ENCODE results near the gene SSTR5.

Gene SSTR5

DNA sequence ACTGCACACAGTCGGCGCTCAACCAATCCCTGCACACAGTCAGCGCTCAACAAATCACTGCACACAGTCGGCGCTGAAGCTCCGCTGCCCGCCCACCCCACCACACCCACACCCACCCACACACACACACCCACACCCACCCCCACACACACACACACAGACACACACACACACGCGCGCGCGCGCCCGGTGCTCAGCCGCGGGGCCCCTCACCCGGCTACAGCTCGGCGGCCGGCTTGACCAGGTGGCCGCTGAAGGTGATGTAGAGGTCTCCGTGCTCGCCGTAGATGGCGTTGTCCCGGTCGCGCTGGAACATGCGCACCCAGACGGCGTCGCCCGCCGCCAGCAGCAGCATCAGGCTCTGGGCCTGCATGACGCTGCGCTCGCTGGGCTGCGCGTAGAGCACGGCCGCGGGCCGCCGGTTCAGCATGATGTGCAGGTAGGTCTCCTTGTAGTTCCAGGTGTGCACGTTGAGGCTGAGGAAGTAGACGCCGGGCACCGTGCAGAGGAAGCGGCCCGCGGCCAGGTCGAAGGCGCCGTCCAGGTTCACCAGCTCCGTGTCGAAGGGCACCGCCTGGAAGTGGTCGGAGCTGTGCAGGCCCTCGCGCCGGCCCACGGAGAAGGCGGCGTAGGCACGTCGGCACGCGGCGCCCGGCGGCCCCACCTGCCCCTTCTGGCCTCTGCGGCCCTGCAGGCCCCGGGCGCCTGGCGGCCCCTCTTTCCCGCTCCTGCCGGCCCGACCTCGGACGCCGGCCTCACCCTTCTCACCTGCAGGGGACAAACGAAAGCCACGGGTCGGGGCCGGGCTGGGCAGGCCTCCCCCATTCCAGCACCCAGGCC, 21.0 kb downstream of the SSTR5 start:
- no peak for DNase-seq

DNA sequence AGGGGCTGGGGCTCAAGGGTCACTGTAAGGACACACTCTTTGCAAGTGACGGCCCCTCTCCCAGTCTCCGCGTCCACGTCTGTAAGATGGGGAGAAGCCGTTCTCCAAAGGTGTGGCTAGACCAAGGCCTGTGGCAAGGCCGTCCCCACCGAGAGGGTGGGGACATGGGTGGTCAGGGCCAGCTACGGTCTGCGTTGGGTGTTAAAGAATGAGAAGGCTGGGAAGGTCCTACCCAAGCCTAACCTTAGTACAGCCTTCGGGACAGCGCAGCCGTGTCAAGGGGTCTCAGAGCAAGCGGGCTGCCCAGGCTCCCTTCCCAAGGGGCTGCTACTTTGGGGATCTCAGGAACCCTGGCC, 21.6 kb downstream of the SSTR5 start:
- DNase-seq: no peak

DNA sequence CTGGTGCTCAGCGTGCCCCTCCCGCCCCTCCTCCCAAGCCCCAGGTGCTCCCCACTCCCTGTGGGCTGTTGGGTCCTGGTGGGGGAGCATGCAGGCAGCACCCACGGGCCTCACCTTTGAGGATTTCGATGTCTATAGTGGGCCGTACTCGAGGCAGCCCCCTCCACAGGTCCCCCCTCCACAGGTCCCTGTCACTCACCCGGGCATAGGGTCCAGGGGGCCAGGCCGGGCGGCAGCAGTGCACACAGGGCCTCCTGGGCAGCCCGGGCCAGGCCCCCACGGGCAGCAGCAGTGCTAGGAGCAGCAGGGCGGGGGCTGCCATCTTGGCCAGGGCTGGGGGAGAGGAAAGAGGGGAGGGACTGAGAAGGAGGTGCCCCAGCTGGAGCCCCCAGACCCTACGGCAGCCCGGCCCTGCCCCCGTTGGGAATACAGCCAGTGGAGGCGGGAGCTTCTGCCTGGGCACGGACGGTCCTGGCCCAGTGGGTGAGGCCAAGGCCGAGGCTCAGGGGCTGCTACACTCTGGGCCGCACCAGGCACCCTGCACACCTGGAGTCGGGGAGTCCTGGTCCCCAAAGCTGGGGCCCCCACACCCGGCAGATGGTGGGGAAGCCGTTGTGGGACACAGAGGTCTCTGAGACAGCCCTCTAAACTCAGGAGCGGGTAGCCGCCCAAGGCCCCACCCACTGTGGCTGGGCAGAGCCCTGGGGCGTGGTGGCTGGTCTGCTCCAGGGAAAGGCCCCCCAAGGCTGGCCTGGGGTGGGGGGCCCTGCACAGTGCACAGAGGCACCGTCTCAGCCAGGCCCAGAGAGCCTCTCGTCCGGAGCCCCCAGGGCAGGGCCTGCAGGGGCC, 22.3 kb downstream of the SSTR5 start:
- no peak for DNase-seq

DNA sequence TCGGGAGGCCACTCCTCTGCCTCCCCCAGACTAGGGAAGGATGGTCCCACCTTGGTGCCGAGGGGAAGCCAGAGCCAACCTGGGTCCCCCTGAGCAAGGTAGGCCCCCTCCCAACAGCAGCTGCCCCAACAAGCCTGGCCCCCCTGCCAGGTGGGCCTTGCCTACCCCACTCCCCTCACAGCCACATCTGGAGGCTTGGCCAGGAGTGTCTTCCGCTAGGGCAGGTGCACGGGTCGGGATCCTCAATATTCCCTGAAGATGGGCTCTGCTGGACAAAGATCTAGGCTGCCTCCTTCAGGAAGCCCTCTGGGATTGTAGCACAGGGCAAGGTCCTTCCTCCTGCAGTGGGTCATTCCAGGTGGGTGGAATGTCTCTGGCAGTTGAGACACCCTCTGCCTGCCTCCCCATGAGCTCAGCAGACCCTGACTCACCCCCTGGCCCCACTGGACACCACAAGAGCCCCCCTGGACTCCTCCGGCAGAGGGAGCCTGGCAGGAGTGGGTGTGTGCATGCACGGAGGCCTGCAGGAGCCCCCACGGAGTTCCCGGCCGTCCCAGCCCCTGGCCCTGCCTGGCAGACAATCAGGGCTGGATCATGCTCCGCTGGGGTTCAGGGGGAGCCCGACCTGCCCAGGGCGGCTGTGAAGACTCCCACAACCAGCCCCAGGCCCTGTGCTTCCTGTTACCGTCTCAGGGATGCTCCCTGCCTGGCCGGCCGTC, 23.1 kb downstream of the SSTR5 start:
- no peak for DNase-seq

DNA sequence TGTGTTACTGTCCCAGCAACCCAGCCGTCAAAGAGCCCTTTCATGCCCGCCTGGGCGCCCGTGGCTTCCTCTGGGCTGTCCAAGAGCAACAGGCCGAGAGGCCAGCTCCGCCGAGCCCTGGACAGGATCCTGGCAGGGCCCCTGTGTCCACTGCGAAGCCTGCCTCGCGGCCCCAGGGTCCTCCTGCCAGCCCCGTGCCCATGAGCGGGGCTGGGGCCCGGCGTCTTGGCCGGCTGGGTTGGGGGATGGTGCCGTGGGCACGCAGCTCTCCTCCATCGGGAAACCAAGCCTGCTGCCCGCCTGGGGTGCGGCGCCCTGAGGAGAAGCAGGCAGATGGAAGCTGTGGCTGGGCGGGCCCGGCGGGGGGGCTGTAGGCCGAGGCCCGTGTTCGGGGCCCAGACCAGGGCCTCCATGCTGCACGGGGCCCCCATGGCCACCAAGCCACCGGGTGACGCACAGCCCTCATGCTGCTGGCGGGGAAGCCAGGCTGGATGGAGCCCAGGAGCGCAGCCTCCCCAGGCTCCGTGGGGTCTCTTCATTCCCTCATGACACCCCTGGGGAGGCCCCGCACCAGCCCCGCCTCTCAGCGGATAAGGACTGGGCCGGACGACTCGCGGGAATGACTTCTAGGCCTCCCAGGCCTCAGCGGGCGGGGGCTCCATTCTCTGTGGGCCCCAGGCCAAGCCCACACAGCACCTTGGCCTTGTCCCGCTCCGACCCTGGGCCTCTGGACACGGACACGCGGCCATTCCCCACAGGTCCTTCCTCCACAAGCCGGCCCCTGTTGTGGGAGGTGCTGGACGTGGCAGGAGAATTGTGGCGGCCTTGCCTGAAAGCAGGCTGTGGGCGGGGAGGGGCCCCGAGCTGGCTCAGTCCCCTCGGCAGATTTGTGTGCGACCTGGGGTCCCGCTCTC, 23.9 kb downstream of the SSTR5 start, which contains the start of gene C1QTNF8:
Gene C1QTNF8 (minus strand): TSS at position 76 of the 914 bp plus-strand sequence. CDS start 1,322 bp downstream, outside the sequence.
- DNase-seq: no peak

DNA sequence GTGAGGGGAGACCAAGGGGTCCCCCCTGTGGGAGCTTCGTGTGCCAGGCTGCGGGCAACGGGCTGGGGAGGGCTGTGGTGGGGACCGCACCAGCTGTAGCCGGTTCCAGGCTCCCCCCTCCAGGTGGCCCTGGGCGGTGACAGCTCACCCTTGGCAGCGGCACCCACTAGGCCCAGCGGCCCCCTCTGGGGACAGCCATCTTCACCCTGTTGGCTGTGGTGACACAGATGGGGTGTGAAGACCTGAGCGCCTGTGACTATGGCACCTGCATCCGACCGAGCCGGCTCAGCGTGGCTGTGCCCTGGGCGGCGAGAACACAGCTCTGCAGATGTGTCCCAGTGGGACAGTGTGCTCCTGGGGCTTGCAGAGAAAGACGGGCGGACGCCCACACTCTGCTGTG, 24.6 kb downstream of the SSTR5 start:
- no peak for DNase-seq

DNA sequence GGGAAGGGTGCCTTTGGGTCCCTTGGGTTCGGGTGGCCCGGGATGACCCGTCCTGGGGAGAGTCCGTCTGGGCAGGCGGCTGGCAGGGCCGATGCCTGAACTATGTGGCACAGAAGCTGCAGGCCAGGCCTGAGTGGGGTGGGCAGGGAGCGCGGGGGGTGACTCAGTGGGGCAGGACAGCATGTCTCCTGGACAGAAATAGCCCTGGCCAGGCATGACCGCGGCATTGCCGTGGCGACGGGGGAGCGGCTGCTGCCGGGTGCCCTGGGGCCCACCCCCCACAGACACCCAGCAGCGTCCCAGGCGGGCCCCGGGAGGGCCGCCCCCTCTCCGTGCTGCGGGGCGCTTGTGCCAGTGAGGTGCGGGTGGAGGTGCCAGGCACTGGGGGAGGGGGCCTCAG, 25.3 kb downstream of the SSTR5 start:
- DNase-seq: no peak

DNA sequence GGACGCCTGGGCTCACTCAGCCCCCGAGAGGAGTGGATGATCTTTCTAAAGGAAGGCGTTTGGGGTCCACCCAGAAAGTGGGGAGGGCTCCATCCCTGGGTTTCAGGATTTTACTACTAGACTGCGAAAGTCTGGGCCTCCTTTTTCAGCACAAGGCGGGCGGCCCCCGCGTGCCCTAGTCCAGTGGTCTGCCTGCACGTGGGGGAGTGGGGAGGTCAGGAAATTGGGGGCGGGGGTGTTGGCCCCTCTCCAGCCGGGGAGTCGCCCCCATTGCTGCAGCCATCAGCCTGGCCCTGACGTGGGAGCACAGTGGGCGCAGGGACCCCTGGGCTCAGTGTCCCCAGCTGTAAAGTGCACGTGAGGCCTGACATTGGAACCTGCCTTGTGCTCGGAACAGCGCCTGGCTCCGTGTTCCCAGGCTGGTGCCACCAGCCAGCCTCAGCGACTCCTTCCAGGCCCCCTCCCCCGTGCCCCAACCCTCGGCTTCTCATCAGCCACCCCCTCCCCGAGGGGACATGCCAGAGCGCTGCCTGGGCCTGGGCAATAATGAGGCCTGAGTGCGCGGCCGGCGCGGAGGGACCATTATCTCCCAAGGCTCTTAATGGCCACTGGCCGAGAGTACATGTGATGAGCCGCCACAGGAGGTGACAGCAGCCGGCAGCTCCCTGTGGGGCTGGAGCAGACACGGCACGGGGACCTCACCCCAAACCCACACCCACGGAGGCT, 25.9 kb downstream of the SSTR5 start:
- no peak for DNase-seq

DNA sequence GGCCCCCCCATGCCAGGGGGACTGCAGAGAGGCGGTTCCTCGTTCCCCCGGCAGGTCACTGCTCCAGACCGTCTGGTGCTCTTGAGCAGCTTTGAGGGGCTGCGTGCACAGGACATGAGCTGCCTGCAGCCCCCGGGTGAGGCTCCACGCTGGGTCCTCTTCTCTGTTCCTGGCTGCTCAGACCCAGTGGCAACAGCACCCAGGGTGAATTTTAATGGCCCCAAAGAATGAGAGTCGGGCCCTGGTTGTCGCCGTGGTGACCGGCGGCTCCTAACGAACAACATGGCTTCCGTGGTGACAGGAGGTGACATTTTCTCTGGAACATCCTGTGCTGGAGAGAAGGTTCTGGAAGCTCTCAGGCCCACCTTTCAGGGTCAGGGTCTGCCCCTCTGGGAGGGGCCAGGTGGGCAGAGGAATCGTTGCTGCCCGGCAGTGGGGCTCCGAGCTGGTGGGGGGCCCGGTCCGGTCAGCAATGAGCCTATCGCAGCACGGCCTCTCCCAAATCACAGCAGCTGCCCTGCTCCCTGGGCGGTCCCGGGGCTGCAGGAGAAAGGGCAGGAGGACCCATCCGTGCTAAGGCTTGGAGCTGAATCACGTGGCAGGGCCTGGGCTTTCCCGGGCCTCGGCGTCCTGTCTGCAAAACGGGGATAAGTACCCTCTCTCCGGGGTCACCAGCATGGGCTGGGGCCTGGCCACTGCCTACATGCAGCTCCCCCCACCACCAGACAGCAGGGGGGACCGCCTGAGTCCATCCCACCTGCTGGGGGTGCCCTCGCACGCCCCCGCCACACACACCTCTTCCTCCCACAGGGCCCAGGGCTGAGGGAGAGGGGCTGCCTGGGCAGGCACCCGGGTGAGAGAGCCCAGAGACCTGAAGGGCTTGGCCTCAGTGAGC, 26.9 kb downstream of the SSTR5 start:
- no peak for DNase-seq

DNA sequence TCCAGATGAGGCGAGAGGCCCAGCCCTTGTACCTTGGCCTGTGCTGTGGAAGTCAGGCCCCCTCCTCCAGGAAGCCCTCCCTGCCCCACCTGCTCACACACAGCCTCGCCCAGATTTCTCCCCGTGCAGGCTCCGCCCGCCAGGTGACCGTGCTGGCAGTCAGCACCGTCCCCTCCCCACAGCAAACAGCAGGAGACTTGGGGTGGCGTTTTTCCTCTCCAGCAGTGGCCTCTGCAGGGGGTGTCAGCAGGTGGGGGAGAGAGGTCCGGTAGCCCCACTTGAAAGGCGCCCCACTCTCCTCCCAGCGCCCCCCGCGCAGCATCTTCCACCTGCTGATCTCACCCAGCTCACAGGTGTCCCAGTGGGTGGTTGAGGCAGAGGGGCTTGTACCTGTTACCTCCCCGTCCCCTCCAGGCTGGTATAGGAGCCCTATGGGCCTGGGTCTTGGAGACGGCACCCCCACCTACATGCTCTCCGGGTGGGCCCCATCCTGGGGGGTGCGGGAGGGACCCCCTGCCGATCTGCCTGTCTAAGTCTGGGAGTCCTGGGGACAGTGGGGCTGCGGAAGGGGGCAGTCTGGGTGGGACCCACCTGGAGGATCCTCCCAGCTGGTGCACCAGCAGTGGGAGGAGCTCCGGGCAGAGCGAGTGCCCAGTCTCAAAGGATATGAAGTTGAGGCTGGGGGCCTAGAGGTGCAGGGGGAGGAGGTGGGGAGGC, 27.7 kb downstream of the SSTR5 start:
- DNase-seq: no peak

DNA sequence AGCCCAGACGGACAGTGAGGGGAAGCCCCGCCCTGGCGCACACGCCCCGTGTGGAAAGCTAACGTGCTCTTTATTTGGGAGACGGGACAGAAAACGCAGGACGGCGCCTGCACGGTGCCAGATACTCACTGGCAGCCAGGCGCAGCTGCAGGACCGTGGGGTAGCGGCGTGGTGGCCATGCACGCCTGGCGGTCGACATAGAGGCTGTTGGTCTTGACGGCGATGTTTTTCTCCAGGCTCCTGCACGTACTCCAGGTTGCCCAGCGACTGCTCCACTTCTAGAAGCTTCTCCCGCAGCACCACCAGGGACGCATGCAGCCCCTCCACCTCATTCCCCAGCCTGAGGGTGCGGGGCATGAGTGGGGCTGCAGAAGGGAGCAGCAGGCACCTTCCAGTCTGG, 28.6 kb downstream of the SSTR5 start:
- DNase-seq: no peak

DNA sequence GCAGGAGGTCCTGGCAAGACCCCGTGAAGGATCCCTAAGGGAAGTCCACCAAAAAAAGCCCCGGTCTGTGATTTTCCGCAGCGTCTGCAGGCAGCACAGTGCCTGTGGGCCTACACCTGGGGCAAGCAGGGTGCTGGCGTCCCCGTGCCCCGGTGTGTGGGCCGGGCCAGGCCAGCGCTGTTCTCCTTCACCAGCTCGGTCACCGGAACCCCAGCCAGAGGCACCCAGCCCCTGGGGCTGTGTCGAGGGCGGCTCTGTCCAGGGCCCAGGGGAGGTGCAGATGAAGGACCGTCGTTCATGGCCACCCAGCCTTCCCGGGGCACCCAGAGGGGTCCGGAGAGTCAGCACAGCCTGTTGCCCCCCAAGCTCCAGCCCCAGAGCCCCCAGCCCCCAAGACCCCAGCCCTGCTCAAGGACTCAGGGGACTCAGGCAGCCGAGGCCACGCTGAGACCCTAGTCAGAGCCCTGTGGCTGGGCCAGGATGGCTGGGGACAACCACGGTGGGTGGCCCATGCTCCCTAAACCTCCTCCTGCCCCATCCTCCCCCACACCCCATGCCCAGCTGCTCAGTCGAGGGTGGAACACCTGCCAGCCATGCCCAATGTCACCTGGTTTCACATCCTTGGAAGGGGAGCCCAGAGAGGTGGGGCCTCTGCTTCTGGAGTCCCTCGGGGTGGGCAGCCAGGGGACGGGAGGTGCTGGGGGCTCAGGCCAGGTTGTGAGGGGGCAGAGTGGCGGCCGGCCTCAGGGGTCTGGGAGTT, 29.2 kb downstream of the SSTR5 start:
- no peak for DNase-seq

DNA sequence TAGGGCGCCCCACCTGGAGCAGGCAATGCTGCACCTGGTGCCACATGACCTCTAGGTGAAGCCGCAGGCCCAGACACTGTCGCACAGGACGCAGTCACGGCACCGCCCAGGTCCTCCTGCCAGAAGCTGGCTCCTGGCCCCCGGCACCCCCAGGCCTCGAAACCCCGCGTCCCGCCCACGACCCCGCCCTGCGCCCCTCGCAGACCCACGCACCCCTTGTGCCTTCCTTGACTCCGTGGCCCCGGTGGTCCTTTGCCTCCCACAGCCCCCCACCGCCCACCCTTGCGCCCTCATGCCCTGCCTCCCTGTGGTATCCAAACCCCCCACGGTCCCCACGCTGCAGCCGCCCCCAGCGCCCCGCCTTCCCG, 29.8 kb downstream of the SSTR5 start:
- DNase-seq: no peak

DNA sequence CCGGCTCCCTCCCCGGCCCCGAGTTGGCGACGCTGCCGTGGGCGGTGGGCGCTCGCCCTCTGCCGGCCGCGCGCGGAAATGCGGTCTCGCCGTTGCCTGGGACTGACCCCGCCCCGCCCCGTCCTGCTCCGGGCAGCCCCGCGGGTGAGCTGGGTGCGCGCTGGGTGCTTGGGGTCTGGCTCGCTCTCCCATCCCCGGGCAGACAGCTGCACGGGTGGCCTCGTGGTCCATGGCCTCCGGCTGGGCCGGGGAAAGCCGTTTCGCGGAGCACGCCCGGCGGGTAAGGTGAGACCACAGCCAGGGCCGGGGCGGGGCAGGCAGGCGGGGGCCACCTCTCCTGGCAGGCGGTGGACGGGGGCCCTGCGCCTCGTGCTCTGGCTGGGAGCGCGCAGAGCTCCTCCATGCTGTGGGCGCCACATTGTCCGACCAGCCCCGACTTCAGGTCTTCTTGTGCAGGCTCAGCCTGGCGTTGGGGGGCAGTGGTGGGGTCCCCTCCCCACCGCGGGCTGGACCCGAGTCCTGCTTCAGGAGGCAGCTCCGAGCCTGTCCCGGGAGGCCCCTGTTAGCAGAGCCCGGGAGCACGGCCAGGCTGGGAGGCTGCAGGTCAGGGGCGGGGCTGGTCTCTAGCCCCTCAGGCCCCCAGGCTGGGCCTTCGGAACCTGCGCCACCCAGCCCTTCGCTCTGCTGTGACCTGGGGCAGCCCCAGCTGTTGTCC, 30.5 kb downstream of the SSTR5 start:
- DNase-seq: peak; percentile 51 to 75

DNA sequence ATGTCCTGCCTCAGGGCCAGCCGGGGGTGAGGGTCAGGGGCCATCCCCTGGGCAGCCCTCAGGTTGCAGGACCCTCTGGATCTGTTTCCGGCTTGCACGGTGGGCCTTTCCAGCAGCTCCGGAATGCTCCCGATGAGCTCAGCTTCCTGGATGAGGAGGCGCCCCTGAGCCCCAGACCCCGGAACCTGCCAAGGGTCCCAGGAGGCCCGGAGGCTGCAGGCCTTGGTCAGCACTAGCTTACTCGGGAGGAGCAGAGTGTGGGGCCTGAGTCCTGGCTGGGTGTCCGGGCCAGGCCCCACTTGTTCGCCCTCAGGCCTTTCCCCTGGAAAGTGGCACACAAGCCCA, 31.1 kb downstream of the SSTR5 start:
- DNase-seq: no peak

DNA sequence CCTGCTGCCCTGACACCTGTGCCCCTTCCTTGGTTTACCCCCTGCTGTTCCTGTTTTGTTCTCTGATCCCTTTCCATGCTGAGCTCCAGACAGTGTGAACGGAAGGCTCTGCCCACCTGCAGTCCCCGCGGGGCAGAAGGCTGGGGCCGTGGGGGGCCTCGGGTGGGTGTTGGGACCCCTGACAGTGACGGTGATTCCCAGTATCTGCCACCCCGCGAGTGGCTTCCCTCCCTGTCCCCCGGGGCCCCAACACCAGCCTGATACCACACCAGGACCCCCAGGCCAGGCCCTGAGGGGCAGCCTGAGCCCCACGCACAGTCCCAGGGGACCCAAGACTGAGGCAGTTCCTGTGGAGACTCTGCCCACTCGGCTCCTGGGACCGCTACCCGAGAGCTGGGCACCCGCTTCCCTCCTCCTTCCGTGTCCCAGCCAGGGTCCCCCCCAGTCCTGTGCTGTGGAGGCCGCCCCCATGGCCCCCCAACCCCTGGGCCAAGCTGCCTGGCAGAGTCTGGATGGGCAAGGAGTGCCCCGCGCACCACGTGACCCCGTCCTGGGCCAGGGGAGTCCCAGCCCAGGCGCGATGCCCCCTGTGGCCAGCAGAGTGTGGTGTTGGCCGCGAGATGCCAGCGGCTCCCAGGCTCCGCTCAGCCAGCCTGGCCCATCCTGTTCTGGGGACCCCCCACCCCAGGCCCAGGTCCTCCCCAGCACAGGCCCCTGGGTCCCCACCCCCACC, 33.5 kb downstream of the SSTR5 start:
- peak; percentile 28 to 50 for DNase-seq

DNA sequence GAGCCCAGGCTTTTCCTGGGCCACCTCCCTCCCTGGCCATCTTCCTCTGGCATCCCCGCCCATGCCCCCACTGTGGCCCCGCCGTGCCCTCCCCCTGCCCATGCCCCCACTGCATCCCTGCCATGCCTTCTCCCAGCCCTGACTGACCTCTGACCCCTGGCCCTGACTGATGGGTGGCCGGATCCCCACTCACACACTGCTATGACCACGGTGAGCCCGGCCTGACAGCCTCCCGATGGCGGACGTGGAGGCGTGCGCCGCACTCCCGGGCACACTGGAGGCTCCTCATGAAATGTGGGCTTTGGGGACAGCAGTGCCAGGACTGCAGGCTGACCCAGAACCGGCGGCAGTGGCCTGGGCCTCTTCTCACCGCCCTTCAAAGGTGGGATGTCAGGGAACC, 34.1 kb downstream of the SSTR5 start:
- DNase-seq: no peak

DNA sequence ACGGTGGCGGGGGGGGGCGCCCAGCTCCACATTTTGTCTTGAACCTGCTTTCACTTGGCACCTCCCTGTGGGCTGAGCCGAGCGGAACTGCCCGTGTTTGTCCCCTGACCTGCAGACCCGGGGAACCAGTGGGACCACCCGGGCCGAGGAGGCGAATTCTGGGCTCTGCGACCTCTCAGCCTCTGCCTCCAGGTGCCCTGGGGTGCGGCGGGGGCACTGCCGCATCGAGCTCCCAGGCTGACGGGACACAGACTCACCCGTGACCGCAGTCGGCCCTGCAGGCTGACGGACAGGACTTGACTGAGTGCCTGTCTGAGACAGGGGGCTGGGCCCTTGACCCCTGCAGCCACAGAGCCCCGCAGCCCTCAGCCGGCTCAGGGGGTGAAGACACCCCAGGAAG, 34.6 kb downstream of the SSTR5 start:
- no peak for DNase-seq
